K562 (cell line): ENCODE data around the gene ERI2. TPM values are rescaled to one million over a fixed set of nuclear protein-coding genes. Genes with fewer than 3 reads are reported as not detected.

Source experiments
- ATAC-seq: fragments of 200-7000 bp; cut with Tn5 transposase; 3 replicates; pipeline ENCODE4 v1.9.1; 2020; ENCODE audit warnings: moderate library complexity
- BruUV-seq: library from RNA; stranded (reverse); fragments of 400-500 nt; replicated peaks from 2 replicates; lab custom pipeline; 2021; lab: Mats Ljungman, UMichigan
- CTCF ChIA-PET: fragments of 300-600 bp; formaldehyde crosslinking; extraction: SDS; loops from one replicate; lab custom pipeline; 2021; ENCODE audit warnings: low intra/inter-chr PET ratio; lab: Yijun Ruan, JAX
- POLR2A ChIA-PET: fragments of 300-600, 350-650 bp; sonication (Branson Sonifier 250); formaldehyde crosslinking; extraction: SDS; loops from one replicate; lab custom pipeline; 2021; ENCODE audit warnings: antibody characterized with exemption, inconsistent platforms; lab: Yijun Ruan, JAX
- DNase-seq, 4 experiments: peaks; one replicate each; pipeline versions ENCODE4 v3.0.0 to v3.0.0-alpha.2; 2011 to 2018; ENCODE audit warnings: low spot score in 3 of 4, mixed read lengths in 3 of 4; ENCODE audit errors: extremely low read depth in 1 of 4
- FAIRE-seq: peaks from 2 replicates; lab custom pipeline; 2011; peaks lifted over from hg19 to GRCh38; lab: Jason Lieb, UNC
- H2AFZ ChIP-seq: 2 replicates; pipeline ENCODE4 v1.6.0; 2011; ENCODE audit warnings: low read depth, low read length, control low read depth, inconsistent platforms
- H3K27ac ChIP-seq: fragments of 200-600 bp; 3 replicates; pipeline ENCODE4 v1.8.0; 2011; ENCODE audit warnings: low read depth, mild to moderate bottlenecking, control low read depth, inconsistent platforms, low read length, moderate library complexity, mixed read lengths; ENCODE audit errors: extremely low read depth
- H3K27me3 ChIP-seq, 2 experiments: fragments of 300-600 bp in 1 of 2; 2 replicates in 1 of 2; 3 replicates in 1 of 2; pipeline versions ENCODE4 v1.6.0 to v1.8.0; 2011; ENCODE audit warnings: inconsistent platforms in 2 of 2, low read length in 2 of 2, mild to moderate bottlenecking in 1 of 2, mixed read lengths in 1 of 2, moderate library complexity in 1 of 2; ENCODE audit not compliant: control insufficient read depth in 2 of 2, insufficient read depth in 2 of 2
- H3K36me3 ChIP-seq: fragments of 300-600 bp; 3 replicates; pipeline ENCODE4 v1.8.0; 2011; ENCODE audit warnings: mild to moderate bottlenecking, low read length, inconsistent platforms; ENCODE audit not compliant: control insufficient read depth, insufficient read depth
- H3K4me1 ChIP-seq, 2 experiments: fragments of 200-600 bp in 1 of 2; replicated peaks in 1 of 2; 2 replicates in 1 of 2; 3 replicates in 1 of 2; pipeline versions ENCODE4 v1.5.1 to v1.8.0; 2011; ENCODE audit warnings: inconsistent platforms in 2 of 2, low read length in 2 of 2, mild to moderate bottlenecking in 1 of 2, mixed read lengths in 1 of 2, moderate library complexity in 1 of 2; ENCODE audit not compliant: control insufficient read depth in 2 of 2, insufficient read depth in 2 of 2
- H3K4me2 ChIP-seq: 2 replicates; pipeline ENCODE4 v1.6.1; 2011; ENCODE audit warnings: low read length, control low read depth, inconsistent platforms, mixed read lengths; ENCODE audit not compliant: insufficient read depth
- H3K4me3 ChIP-seq: fragments of 200-600 bp; sonication (generic), shearing (Covaris generic); 2 replicates; pipeline ENCODE4 v1.5.1; 2016; ENCODE audit warnings: control low read depth, inconsistent platforms
- H3K79me2 ChIP-seq: fragments of 200-600 bp; 3 replicates; pipeline ENCODE4 v1.8.0; 2011; ENCODE audit warnings: low read length, inconsistent platforms; ENCODE audit not compliant: control insufficient read depth, insufficient read depth
- H3K9ac ChIP-seq, 2 experiments: 2 replicates each; pipeline versions ENCODE4 v1.6.0 to v1.6.1; 2011; ENCODE audit warnings: low read depth in 2 of 2, low read length in 2 of 2, control low read depth in 1 of 2, inconsistent platforms in 1 of 2, mild to moderate bottlenecking in 1 of 2, mixed read lengths in 1 of 2; ENCODE audit not compliant: insufficient read depth in 1 of 2
- H3K9me1 ChIP-seq: one replicate; pipeline ENCODE4 v1.6.0; 2011; ENCODE audit warnings: inconsistent platforms, mild to moderate bottlenecking, low read length, moderate library complexity; ENCODE audit not compliant: control insufficient read depth, insufficient read depth
- H3K9me3 ChIP-seq: replicated peaks from 2 replicates; pipeline ENCODE4 v1.5.1; 2011; ENCODE audit warnings: low read depth, low read length, inconsistent platforms; ENCODE audit not compliant: control insufficient read depth, insufficient read depth
- H4K20me1 ChIP-seq: replicated peaks from 2 replicates; pipeline ENCODE4 v1.6.1; 2011; ENCODE audit warnings: low read length, inconsistent platforms, mixed read lengths; ENCODE audit not compliant: control insufficient read depth, insufficient read depth
- ARNT ChIP-seq, 2 experiments: fragments of 450-650 bp; IDR thresholded peaks; 2 replicates each; pipeline ENCODE4 v1.6.1; 2016; ENCODE audit warnings: mild to moderate bottlenecking in 1 of 2
- BRF1 ChIP-seq: IDR thresholded peaks from 3 replicates; pipeline ENCODE4 v1.6.1; 2011; ENCODE audit warnings: borderline replicate concordance, mild to moderate bottlenecking; ENCODE audit not compliant: insufficient read length; ENCODE audit errors: extremely low read depth
- CREB3 ChIP-seq: fragments of 450-650 bp; conservative IDR thresholded peaks from 2 replicates; pipeline ENCODE4 v1.6.1; 2016; ENCODE audit warnings: missing genetic modification characterization, low read depth, mild to moderate bottlenecking, missing compliant biosample characterization, moderate library complexity
- EP400 ChIP-seq: fragments of 450-650 bp; IDR thresholded peaks from 2 replicates; pipeline ENCODE4 v1.6.1; 2017; ENCODE audit warnings: antibody characterized with exemption, mild to moderate bottlenecking, moderate library complexity
- GATAD2B ChIP-seq: fragments of 450-650 bp; IDR thresholded peaks from 2 replicates; pipeline ENCODE4 v1.6.1; 2017; ENCODE audit warnings: mild to moderate bottlenecking, borderline replicate concordance
- KDM1A ChIP-seq, 2 experiments: fragments of 450-650 bp; IDR thresholded peaks; 2 replicates each; pipeline ENCODE4 v1.6.1; 2016; ENCODE audit warnings: mild to moderate bottlenecking in 2 of 2
- KLF6 ChIP-seq: fragments of 250-450 bp; sonication (Bioruptor Pico); IDR thresholded peaks from 2 replicates; pipeline ENCODE4 v1.4.0; 2020; ENCODE audit warnings: mild to moderate bottlenecking, moderate library complexity, borderline replicate concordance
- NR2C1 ChIP-seq, 2 experiments: fragments of 450-650 bp; IDR thresholded peaks; 2 replicates each; pipeline ENCODE4 v1.6.1; 2017; ENCODE audit warnings: mild to moderate bottlenecking in 2 of 2, antibody characterized with exemption in 1 of 2, inconsistent platforms in 1 of 2, missing compliant biosample characterization in 1 of 2, missing genetic modification characterization in 1 of 2
- POLR2AphosphoS5 ChIP-seq: IDR thresholded peaks from 2 replicates; pipeline ENCODE4 v1.6.1; 2011; ENCODE audit warnings: mild to moderate bottlenecking, low read depth, low read length, moderate library complexity; ENCODE audit not compliant: control insufficient read depth, insufficient read depth
- SAFB2 ChIP-seq: fragments of 200-400 bp; formaldehyde crosslinking; IDR thresholded peaks from 2 replicates; pipeline ENCODE4 v1.6.1; 2018; ENCODE audit warnings: borderline replicate concordance, low read length, low read depth, moderate library complexity; ENCODE audit not compliant: severe bottlenecking
- SLC30A9 ChIP-seq: fragments of 250-450 bp; sonication (Bioruptor Pico); IDR thresholded peaks from 2 replicates; pipeline ENCODE4 v1.8.0; 2022; ENCODE audit warnings: mild to moderate bottlenecking, moderate library complexity
- SMC3 ChIP-seq: conservative IDR thresholded peaks from 2 replicates; pipeline ENCODE4 v1.6.1; 2011; ENCODE audit warnings: low read depth, low read length, improper control_type of control experiment; ENCODE audit not compliant: insufficient read depth
- TEAD1 ChIP-seq, 2 experiments: fragments of 450-650 bp in 1 of 2; sonication (generic) in 1 of 2; formaldehyde crosslinking; IDR thresholded peaks; 2 replicates each; pipeline versions ENCODE4 v1.4.0 to v1.8.0; 2020 to 2022; ENCODE audit warnings: mild to moderate bottlenecking in 2 of 2, missing genetic modification reagents in 1 of 2
- ZFX ChIP-seq: sonication (generic); formaldehyde crosslinking; IDR thresholded peaks from 2 replicates; pipeline ENCODE4 v1.8.0; 2022; ENCODE audit warnings: mild to moderate bottlenecking, missing genetic modification reagents, moderate library complexity
- ZNF354B ChIP-seq: fragments of 250-450 bp; sonication (Bioruptor Pico); IDR thresholded peaks from 2 replicates; pipeline ENCODE4 v1.4.0; 2020
- WGBS: fragments of 100-300 bp; shearing (Covaris generic); methylation state at CpG from one replicate; pipeline ENCODE4 v1.1.6; 2016; ENCODE audit warnings: low coverage, mixed read lengths; ENCODE audit not compliant: insufficient coverage; ENCODE audit errors: missing lambda C conversion rate; 5-methylcytosine and 5-hydroxymethylcytosine counted together
- in situ Hi-C: fragments of 300-500 bp; cut with MboI; formaldehyde crosslinking; loops from 4 replicates; pipeline ENCODE4 v1.15.0; 2018; ENCODE audit warnings: inconsistent platforms, mixed read lengths
- intact Hi-C: fragments of 100-400 bp; cut with micrococcal nuclease; formaldehyde crosslinking; loops from 2 replicates; pipeline ENCODE4 v1.14.2; 2022
- polyA plus RNA-seq, 8 experiments: library from polyadenylated mRNA; depleted of rRNA in 4 of 8; stranded (reverse) in 5 of 8; unstranded in 3 of 8; fragments of >200 nt; fragmentation: Nextera tagmentation in 2 of 8; fragmentation: Illumina TruSeq in 1 of 8; extraction: Ambion mirVana in 2 of 8; extraction: Trizol in 1 of 8; gene quantifications; 2 replicates each; pipeline versions ENCODE4 v1.2.1 to v1.2.3, GENCODE V29; 2011 to 2014; ENCODE audit warnings: inconsistent platforms in 1 of 8, missing spikeins in 1 of 8
- total RNA-seq, 7 experiments: library from RNA; depleted of rRNA in 6 of 7; stranded (reverse); fragments of >200 nt in 6 of 7; fragmentation: Illumina TruSeq in 2 of 7; extraction: Trizol in 2 of 7; gene quantifications; 2 replicates each; pipeline versions ENCODE4 v1.2.1 to v1.2.3, GENCODE V29; 2011 to 2021; ENCODE audit warnings: low replicate concordance in 1 of 7

ERI2 gene
- total and polyA plus RNA-seq, 9 of the 15 experiments (the other 6 are each of a cell fraction or from before 2014, with no cell fraction given): 23.3 to 57.0 (median 48.1) TPM

GRCh38 chr16:20838240-20838639 lies 32.0 kb upstream of the ERI2 start (continued):
- TF ChIP-seq ZNF354B (CRISPR knock-in tag) (no peak), SMC3 (no peak), KDM1A (IDR thresholded peaks at IDR 0.05) (no peak)

GRCh38 chr16:20833086-20833485 lies 26.8 kb upstream of the ERI2 start:
- intact Hi-C loops: no loop called here
- CTCF ChIA-PET: no interaction called here
- Histone ChIP-seq H3K36me3 (peaks cover 63% of the 10 kb centered on the region), H3K9ac (no peak overlapping the region), H2AFZ (no peak overlapping the region), H3K9me3 (0 out of 2 replicates have a peak, but pooled peaks cover 3% of the 10 kb centered on the region), H3K9me1 (no peaks in the 10 kb centered on the region), H3K4me1 (peaks cover 0 to 4% of the 10 kb centered on the region in 2 experiments; a peak in 1 of 5 replicates), H3K4me3 (no peak overlapping the region), H3K27me3 (no peaks in the 10 kb centered on the region)
- no peak for DNase-seq
- POLR2A ChIA-PET: no interaction called here
- ATAC-seq: no peak
- no peak for TF ChIP-seq GATAD2B
- TF ChIP-seq SLC30A9 (CRISPR knock-in tag): no peak
- TF ChIP-seq ARNT (IDR thresholded peaks at IDR 0.05): no peak
- TF ChIP-seq KLF6 (CRISPR knock-in tag): no peak
- no peak for TF ChIP-seq BRF1
- TF ChIP-seq CREB3 (tag): no peak
- TF ChIP-seq EP400: no peak
- TF ChIP-seq NR2C1 (IDR thresholded peaks at IDR 0.05): no peak
- no peak for TF ChIP-seq NR2C1 (tag; IDR thresholded peaks at IDR 0.05)
- TF ChIP-seq ZFX (CRISPR knock-in tag): no peak
- TF ChIP-seq POLR2AphosphoS5: no peak
- TF ChIP-seq TEAD1 (CRISPR knock-in tag; IDR thresholded peaks at IDR 0.05): no peak
- no peak for TF ChIP-seq SAFB2
- TF ChIP-seq, all 486 proteins: peak for 0
- 48% methylated on average over 2 of the region's 2 CpGs for WGBS
- FAIRE-seq: no peak
- no peaks in the 10 kb centered on the region for H3K79me2 ChIP-seq
- BruUV-seq: no TSS peak
- no peaks in the 10 kb centered on the region for H4K20me1 ChIP-seq
- H3K27ac ChIP-seq: no peak overlapping the region
- in situ Hi-C loops: no loop called here
- no peak overlapping the region for H3K4me2 ChIP-seq
